GM10847 (cell line): ENCODE results near the gene DLEC1.
A peak's percentile ranks its signal among the peaks of the same experiment; 100 is the strongest.

Experiments used
- POLR2A ChIP-seq: IDR thresholded peaks from 2 replicates; pipeline ENCODE4 v1.6.1; 2011; ENCODE audit not compliant: insufficient read length; ENCODE audit errors: extremely low read depth

DLEC1 gene

GRCh38 chr3:38126121-38126892 lies 87.3 kb downstream of the DLEC1 start:
- no peak for TF ChIP-seq POLR2A

- TF ChIP-seq POLR2A: no peak
Measured at GRCh38 chr3:38127611-38128302, 88.7 kb downstream of the DLEC1 start.

- TF ChIP-seq POLR2A: no peak
Measured at GRCh38 chr3:38128303-38128655, 89.3 kb downstream of the DLEC1 start.

- TF ChIP-seq POLR2A: no peak
Measured at GRCh38 chr3:38129058-38129457, 90.0 kb downstream of the DLEC1 start.

GRCh38 chr3:38130631-38131065 lies 91.6 kb downstream of the DLEC1 start:
- no peak for TF ChIP-seq POLR2A

GRCh38 chr3:38131621-38132369 lies 92.8 kb downstream of the DLEC1 start:
- no peak for TF ChIP-seq POLR2A

GRCh38 chr3:38133209-38133556 lies 94.2 kb downstream of the DLEC1 start:
- no peak for TF ChIP-seq POLR2A

GRCh38 chr3:38133557-38134405 lies 94.8 kb downstream of the DLEC1 start:
- TF ChIP-seq POLR2A: no peak

GRCh38 chr3:38136393-38136776 lies 97.4 kb downstream of the DLEC1 start:
- TF ChIP-seq POLR2A: no peak

GRCh38 chr3:38136777-38137614 lies 98.0 kb downstream of the DLEC1 start, which contains the start of gene ACAA1:
Gene ACAA1, minus strand, starts transcription at chr3:38137127. Its CDS starts 92 bp downstream, at chr3:38137035.
- peak; percentile 84 for TF ChIP-seq POLR2A

GRCh38 chr3:38137615-38138348 lies 98.8 kb downstream of the DLEC1 start:
- TF ChIP-seq POLR2A: no peak

GRCh38 chr3:38138349-38139190 lies 99.6 kb downstream of the DLEC1 start, which contains the start of gene MYD88:
Gene MYD88, plus strand, starts transcription at chr3:38138661. Its CDS starts 40 bp downstream, at chr3:38138701.
- TF ChIP-seq POLR2A: peak; percentile 96
